ENCODE measurements around the gene DNAJC5. TPM values are rescaled to one million over a fixed set of nuclear protein-coding genes. Genes with fewer than 3 reads are reported as not detected.

Gene DNAJC5
- total and polyA plus RNA-seq, 4 donors: 25.1 to 64.5 (median 37.3) TPM

GRCh38 chr20:63856098-63856511 lies 38.8 kb upstream of the DNAJC5 start:
- whole genome bisulfite sequencing, 2 donors: 74 to 81% methylated on average over 22 of the region's 22 CpGs
- TF ChIP-seq CTCF (IDR thresholded peaks at IDR 0.05; ENCODE audit: control extremely low read depth, extremely low read depth): no peak
- no peaks in the 10 kb centered on the region for H3K9me3 ChIP-seq (ENCODE audit: control insufficient read depth in 4 of 4, insufficient read depth in 3 of 4, low read length in 3 of 4)
- ATAC-seq (ENCODE audit: insufficient read depth, low FRiP score) (no peak), DNase-seq (no peak)
- no peaks in the 10 kb centered on the region for H3K36me3 ChIP-seq (ENCODE audit: control insufficient read depth in 4 of 4, insufficient read depth in 4 of 4, low read length in 4 of 4)
- H3K9ac ChIP-seq (ENCODE audit: insufficient read depth in 1 of 2, low read length in 2 of 2): no peak overlapping the region
- peaks cover 0 to 5% (median 0%) of the 10 kb centered on the region in 3 donors for H3K27me3 ChIP-seq (ENCODE audit: control insufficient read depth in 3 of 3, insufficient read depth in 3 of 3, low read length in 2 of 3)
- H3K27ac ChIP-seq (ENCODE audit: low read depth in 1 of 2, low read length in 1 of 2): no peak overlapping the region
- peaks cover 7 to 58% (median 34%) of the 10 kb centered on the region in 5 donors for H3K4me1 ChIP-seq (ENCODE audit: control insufficient read depth in 5 of 5, insufficient read depth in 5 of 5, low read length in 5 of 5)
- H3K4me3 ChIP-seq: no peak overlapping the region

GRCh38 chr20:63857764-63858392 lies 37.0 kb upstream of the DNAJC5 start:
- no peak overlapping the region for H3K9ac ChIP-seq (ENCODE audit: insufficient read depth in 1 of 2, low read length in 2 of 2)
- H3K9me3 ChIP-seq (ENCODE audit: control insufficient read depth in 4 of 4, insufficient read depth in 3 of 4, low read length in 3 of 4): no peaks in the 10 kb centered on the region
- 17 to 20% methylated on average over 14 of the region's 14 CpGs for WGBS, 2 donors
- H3K27ac ChIP-seq (ENCODE audit: low read depth in 1 of 2, low read length in 1 of 2): peak overlapping the region; percentile 34 to 69
- TF ChIP-seq CTCF (IDR thresholded peaks at IDR 0.05; ENCODE audit: control extremely low read depth, extremely low read depth): no peak
- DNase-seq (peak; percentile 80 to 91 (median 88)), ATAC-seq (ENCODE audit: insufficient read depth, low FRiP score) (no peak)
- H3K4me3 ChIP-seq: no peak overlapping the region
- H3K27me3 ChIP-seq (ENCODE audit: control insufficient read depth in 3 of 3, insufficient read depth in 3 of 3, low read length in 2 of 3): peaks cover 0 to 5% (median 0%) of the 10 kb centered on the region in 3 donors
- H3K4me1 ChIP-seq (ENCODE audit: control insufficient read depth in 5 of 5, insufficient read depth in 5 of 5, low read length in 5 of 5): peaks cover 7 to 58% (median 34%) of the 10 kb centered on the region in 5 donors
- H3K36me3 ChIP-seq (ENCODE audit: control insufficient read depth in 4 of 4, insufficient read depth in 4 of 4, low read length in 4 of 4): peaks cover 0 to 13% (median 3%) of the 10 kb centered on the region in 4 donors

- Histone ChIP-seq H3K27me3 (ENCODE audit: control insufficient read depth in 3 of 3, insufficient read depth in 3 of 3, low read length in 2 of 3) (peaks cover 0 to 5% (median 0%) of the 10 kb centered on the region in 3 donors), H3K9me3 (ENCODE audit: control insufficient read depth in 4 of 4, insufficient read depth in 3 of 4, low read length in 3 of 4) (no peaks in the 10 kb centered on the region), H3K36me3 (ENCODE audit: control insufficient read depth in 4 of 4, insufficient read depth in 4 of 4, low read length in 4 of 4) (peaks cover 0 to 13% (median 3%) of the 10 kb centered on the region in 4 donors), H3K27ac (ENCODE audit: low read depth in 1 of 2, low read length in 1 of 2) (peak overlapping the region; percentile 34 to 69), H3K4me3 (no peak overlapping the region), H3K9ac (ENCODE audit: insufficient read depth in 1 of 2, low read length in 2 of 2) (no peak overlapping the region), H3K4me1 (ENCODE audit: control insufficient read depth in 5 of 5, insufficient read depth in 5 of 5, low read length in 5 of 5) (peaks cover 7 to 59% (median 34%) of the 10 kb centered on the region in 5 donors)
- ATAC-seq (ENCODE audit: insufficient read depth, low FRiP score) (no peak), DNase-seq (peak; percentile 69 to 84 (median 69))
- 1 to 5% methylated on average over 12 of the region's 12 CpGs for WGBS, 2 donors
- peak; percentile 11 for TF ChIP-seq CTCF (IDR thresholded peaks at IDR 0.05; ENCODE audit: control extremely low read depth, extremely low read depth)
Measured at GRCh38 chr20:63858393-63859165, 36.3 kb upstream of the DNAJC5 start.
